ENCODE results near the gene HOXD10. TPM values are rescaled to one million over a fixed set of nuclear protein-coding genes. Genes with fewer than 3 reads are reported as not detected.

The HOXD10 gene
- total and polyA plus RNA-seq, 2 of the 13 experiments (the other 11 are each of a cell fraction or from before 2014, with no cell fraction given): not detected

GRCh38 chr2:176110415-176111308, 5.9 kb upstream of the HOXD10 start:
- intact Hi-C loops (cut with micrococcal nuclease; ENCODE audit: unreplicated experiment): loop anchor here (5.0 kb wide), 2 partner anchors 527 to 1037 kb away; no protein-coding TSS in a partner anchor
- H3K4me2 ChIP-seq (ENCODE audit: low read depth, low read length): no peak overlapping the region

GRCh38 chr2:176111309-176111663, 5.3 kb upstream of the HOXD10 start:
- Histone ChIP-seq H3K79me2 (ENCODE audit: insufficient read depth, low read length) (no peaks in the 10 kb centered on the region), H2AFZ (ENCODE audit: low read length) (no peak overlapping the region), H3K27ac (ENCODE audit: extremely low read length, insufficient read depth, low read length) (no peak overlapping the region), H3K4me1 (ENCODE audit: insufficient read depth, low read length) (peaks cover 14% of the 10 kb centered on the region), H3K4me3 (replicated peaks in 1 of 3; ENCODE audit: insufficient read depth in 1 of 3, low read depth in 2 of 3, low read length in 3 of 3) (no peak overlapping the region), H3K27me3 (ENCODE audit: control insufficient read depth in 1 of 2, insufficient read depth in 2 of 2, low read length in 2 of 2) (peaks cover 14 to 88% of the 10 kb centered on the region in 2 experiments; a peak in 4 of 5 replicates), H3K4me2 (ENCODE audit: low read depth, low read length) (no peak overlapping the region), H3K9me3 (ENCODE audit: low read length) (no peaks in the 10 kb centered on the region), H3K9ac (ENCODE audit: insufficient read depth, low read depth, low read length) (no peak overlapping the region), H3K36me3 (replicated peaks in 1 of 2; ENCODE audit: control insufficient read depth in 1 of 2, insufficient read depth in 2 of 2, low read length in 2 of 2) (no peaks in the 10 kb centered on the region), H4K20me1 (ENCODE audit: insufficient read depth, low read length) (no peaks in the 10 kb centered on the region)
- 3% methylated on average over 16 of the region's 16 CpGs for WGBS (ENCODE audit: low lambda C conversion rate)
- POLR2A ChIA-PET: no interaction called here
- in situ Hi-C loops (cut with HindIII; ENCODE audit: extremely low pct_ligation_motif_present, low pct_unique_long_range_greater_than_20kb) (no loop called here), intact Hi-C loops (cut with micrococcal nuclease; ENCODE audit: unreplicated experiment) (loop anchor here (5.0 kb wide), 2 partner anchors 526 to 1036 kb away; no protein-coding TSS in a partner anchor)
- no TSS peak for BruUV-seq (replicated peaks)
- ATAC-seq: peak; percentile 62
- DNase-seq (ENCODE audit: low spot score): peak; percentile 50
- peak; percentile 81 for FAIRE-seq
- CTCF ChIA-PET (ENCODE audit: low intra/inter-chr PET ratio, low total read pairs): no interaction called here
- TF ChIP-seq GATAD1 (CRISPR knock-in tag; IDR thresholded peaks at IDR 0.05) (0 out of 2 replicates have a peak, but pooled peaks have one; percentile 18), ZMYM4 (CRISPR knock-in tag; IDR thresholded peaks at IDR 0.05) (0 out of 2 replicates have a peak, but pooled peaks have one; percentile 28), SAP130 (CRISPR knock-in tag; IDR thresholded peaks at IDR 0.05; ENCODE audit: low read depth) (0 out of 2 replicates have a peak, but pooled peaks have one; percentile 13), STAG1 (CRISPR knock-in tag; IDR thresholded peaks at IDR 0.05) (peak; percentile 61), ARID5B (CRISPR knock-in tag; IDR thresholded peaks at IDR 0.05) (peak; percentile 16; the same call in 1 of the 2 replicates), KDM2A (CRISPR knock-in tag; IDR thresholded peaks at IDR 0.05; ENCODE audit: borderline replicate concordance, low read depth) (peak; percentile 68; the same call in 1 of the 2 replicates)

More at GRCh38 chr2:176110415-176111308, 5.9 kb upstream of the HOXD10 start:
- ATAC-seq: no peak
- Histone ChIP-seq H2AFZ (ENCODE audit: low read length) (no peak overlapping the region), H3K79me2 (ENCODE audit: insufficient read depth, low read length) (no peaks in the 10 kb centered on the region), H3K4me3 (replicated peaks in 1 of 3; ENCODE audit: insufficient read depth in 1 of 3, low read depth in 2 of 3, low read length in 3 of 3) (no peak overlapping the region), H4K20me1 (ENCODE audit: insufficient read depth, low read length) (no peaks in the 10 kb centered on the region), H3K27me3 (ENCODE audit: control insufficient read depth in 1 of 2, insufficient read depth in 2 of 2, low read length in 2 of 2) (peaks cover 20 to 88% of the 10 kb centered on the region in 2 experiments), H3K27ac (ENCODE audit: extremely low read length, insufficient read depth, low read length) (no peak overlapping the region), H3K36me3 (replicated peaks in 1 of 2; ENCODE audit: control insufficient read depth in 1 of 2, insufficient read depth in 2 of 2, low read length in 2 of 2) (no peaks in the 10 kb centered on the region), H3K9me3 (ENCODE audit: low read length) (no peaks in the 10 kb centered on the region), H3K4me1 (ENCODE audit: insufficient read depth, low read length) (peaks cover 14% of the 10 kb centered on the region), H3K9ac (ENCODE audit: insufficient read depth, low read depth, low read length) (no peak overlapping the region)
- ChIA-PET CTCF (ENCODE audit: low intra/inter-chr PET ratio, low total read pairs) (no interaction called here), POLR2A (no interaction called here)
- no peak for FAIRE-seq
- BruUV-seq (replicated peaks): no TSS peak
- DNase-seq (ENCODE audit: low spot score): no peak
- in situ Hi-C loops (cut with HindIII; ENCODE audit: extremely low pct_ligation_motif_present, low pct_unique_long_range_greater_than_20kb): no loop called here
- WGBS (ENCODE audit: low lambda C conversion rate): 39% methylated on average over 7 of the region's 7 CpGs
- TF ChIP-seq CENPX (CRISPR knock-in tag; IDR thresholded peaks at IDR 0.05) (no peak), NR2F1 (CRISPR knock-in tag; IDR thresholded peaks at IDR 0.05) (0 out of 4 replicates have a peak, but pooled peaks of 1 of the 2 experiments have one; percentile 49), PTBP1 (IDR thresholded peaks at IDR 0.05; ENCODE audit: low read depth, low read length, poor library complexity, severe bottlenecking) (no peak), FOSL1 (CRISPR knock-in tag; IDR thresholded peaks at IDR 0.05; ENCODE audit: borderline replicate concordance) (no peak), ZNF850 (CRISPR knock-in tag; conservative IDR thresholded peaks at IDR 0.05) (no peak)

All from HepG2 (cell line).